Ramos (cell line): ENCODE data around the gene LINC01488.

Experiments used
- in situ Hi-C: fragments of 300-500 bp; cut with MboI; formaldehyde crosslinking; loops from one replicate; pipeline ENCODE4 v1.14.3; 2022; ENCODE audit warnings: low sequenced_read_pairs; ENCODE audit not compliant: unreplicated experiment

The LINC01488 gene

DNA sequence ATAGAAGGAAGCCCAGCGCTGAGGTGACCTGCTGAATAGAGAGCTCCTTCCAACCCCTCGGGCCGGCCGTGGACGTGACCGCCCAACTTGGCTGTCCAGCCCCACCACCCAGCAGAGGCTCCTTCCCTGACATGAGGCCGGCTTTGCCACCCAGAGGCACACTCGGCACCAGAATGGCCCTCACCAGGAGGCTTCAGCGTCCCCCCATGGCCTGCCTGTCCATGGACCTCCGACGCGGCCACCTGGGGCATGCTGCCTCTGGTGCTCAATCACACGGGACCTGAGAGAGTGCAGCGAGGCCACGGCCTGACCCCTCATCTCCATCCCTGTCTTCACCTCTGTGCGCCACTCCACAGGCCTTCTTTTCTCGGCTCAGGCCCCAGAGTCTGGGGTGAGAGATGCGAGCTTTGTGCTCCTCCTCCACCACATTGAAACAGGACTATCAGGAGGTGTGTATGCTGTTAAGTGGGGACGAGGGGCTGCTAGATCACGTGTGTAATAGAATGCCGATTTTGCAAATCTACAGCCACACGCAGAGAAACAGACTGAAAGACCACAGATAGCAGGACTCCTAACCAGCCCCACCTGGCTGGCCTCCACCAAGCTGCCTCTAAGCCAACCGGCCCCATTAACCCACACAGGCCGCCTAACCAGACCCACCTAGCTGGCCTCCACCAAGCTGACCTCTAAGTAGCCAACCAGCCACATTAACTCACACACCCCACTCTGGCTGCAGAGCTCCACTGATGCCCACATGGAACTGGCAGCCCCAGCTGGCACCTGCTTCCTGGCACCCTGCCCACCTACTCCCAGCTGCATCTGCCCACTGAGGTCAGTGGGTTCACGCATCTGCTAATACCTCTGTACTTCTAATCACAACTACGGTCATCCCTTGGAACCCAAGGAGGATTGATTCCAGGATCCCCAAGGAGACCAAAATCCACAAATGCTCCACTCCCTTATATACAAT, 20.7 kb downstream of the LINC01488 start:
- in situ Hi-C loops: no loop called here

DNA sequence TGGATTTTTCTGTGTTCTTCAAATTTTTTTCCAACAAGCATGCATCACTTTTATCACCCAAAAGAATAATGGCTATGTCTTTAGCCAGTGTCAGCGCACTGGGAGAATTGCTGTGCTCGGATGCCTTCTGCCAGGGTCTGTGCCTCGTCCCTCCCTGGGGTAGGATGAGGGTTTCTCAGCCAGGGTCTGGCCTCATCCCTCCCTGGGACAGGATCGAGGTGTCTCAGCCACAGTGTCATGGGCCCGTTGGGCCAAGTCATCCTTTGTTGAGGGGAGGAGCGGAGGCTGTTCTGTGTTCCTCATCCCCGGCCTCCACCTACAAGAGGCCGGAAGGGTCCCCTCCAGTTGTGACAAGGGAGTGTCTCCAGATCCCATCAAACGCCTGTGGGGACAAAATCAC, 22.7 kb downstream of the LINC01488 start:
- in situ Hi-C loops: no loop called here

DNA sequence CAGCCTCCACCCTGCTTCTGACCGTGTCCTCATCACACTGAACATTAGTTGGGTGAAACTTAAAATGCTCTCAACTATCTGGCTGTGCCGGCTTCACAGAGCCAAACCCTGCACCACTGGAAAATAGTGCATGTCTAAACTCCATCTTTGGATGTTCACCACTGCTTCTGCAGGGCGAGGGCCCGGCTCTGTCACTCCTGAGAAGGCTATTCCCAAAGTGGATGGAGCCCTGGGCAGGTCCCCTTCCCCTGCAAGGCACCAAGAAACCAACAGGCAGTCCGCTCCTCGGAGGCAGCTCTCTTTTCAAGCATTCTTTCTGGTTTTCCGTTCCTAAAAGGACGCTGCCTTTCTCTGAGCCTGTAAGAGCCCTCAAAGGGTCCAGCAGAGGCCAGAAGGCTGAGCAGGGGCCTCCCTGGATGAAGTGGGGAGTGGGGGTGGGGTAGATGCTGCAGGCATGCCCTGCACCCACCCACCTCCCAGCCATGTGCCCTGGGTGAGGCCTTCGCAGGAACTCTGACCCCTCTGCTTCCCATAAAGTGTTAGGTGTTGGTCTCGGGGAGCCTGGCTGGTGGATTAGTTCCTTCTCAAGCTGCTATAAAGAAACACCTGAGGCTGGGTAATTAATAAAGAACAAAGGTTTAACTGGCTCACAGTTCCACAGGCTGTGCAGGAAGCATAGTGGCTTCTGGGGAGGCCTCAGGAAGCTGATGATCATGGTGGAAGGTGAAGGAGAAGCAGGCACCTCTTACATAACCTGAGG, 23.3 kb downstream of the LINC01488 start:
- in situ Hi-C loops: no loop called here

DNA sequence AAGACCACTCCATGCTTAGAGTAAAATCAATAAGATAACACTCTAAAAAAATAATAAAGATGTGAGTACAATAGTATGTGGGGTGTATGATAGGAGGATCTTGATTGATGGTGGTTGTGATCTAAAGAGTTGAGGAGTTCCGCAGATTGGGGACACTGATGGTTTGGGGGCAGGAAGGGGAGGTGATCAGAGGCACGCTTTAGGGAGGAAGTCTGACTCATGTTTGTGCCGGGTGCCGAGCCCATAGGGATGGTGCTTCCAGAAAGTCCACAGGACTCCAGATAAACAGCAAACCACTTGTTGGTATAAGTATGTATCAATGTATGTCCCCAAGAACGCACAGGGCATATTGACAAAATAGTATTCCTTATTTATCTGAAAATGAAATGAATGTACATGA, 27.5 kb downstream of the LINC01488 start:
- in situ Hi-C loops: no loop called here

GRCh38 chr11:69509381-69509780, 27.9 kb downstream of the LINC01488 start:
- in situ Hi-C loops: no loop called here

GRCh38 chr11:69509846-69510390, 28.5 kb downstream of the LINC01488 start:
- in situ Hi-C loops: no loop called here

GRCh38 chr11:69510471-69511357, 29.3 kb downstream of the LINC01488 start:
- in situ Hi-C loops: no loop called here

GRCh38 chr11:69511358-69512055, 30.0 kb downstream of the LINC01488 start:
- in situ Hi-C loops: no loop called here

- in situ Hi-C loops: no loop called here
Observed at GRCh38 chr11:69512136-69512535, 30.7 kb downstream of the LINC01488 start.

GRCh38 chr11:69512790-69513189, 31.3 kb downstream of the LINC01488 start:
- in situ Hi-C loops: no loop called here

GRCh38 chr11:69513196-69513595, 31.7 kb downstream of the LINC01488 start:
- in situ Hi-C loops: no loop called here

GRCh38 chr11:69513663-69514224, 32.3 kb downstream of the LINC01488 start:
- in situ Hi-C loops: no loop called here

- in situ Hi-C loops: no loop called here
Observed at GRCh38 chr11:69514771-69515170, 33.3 kb downstream of the LINC01488 start.

DNA sequence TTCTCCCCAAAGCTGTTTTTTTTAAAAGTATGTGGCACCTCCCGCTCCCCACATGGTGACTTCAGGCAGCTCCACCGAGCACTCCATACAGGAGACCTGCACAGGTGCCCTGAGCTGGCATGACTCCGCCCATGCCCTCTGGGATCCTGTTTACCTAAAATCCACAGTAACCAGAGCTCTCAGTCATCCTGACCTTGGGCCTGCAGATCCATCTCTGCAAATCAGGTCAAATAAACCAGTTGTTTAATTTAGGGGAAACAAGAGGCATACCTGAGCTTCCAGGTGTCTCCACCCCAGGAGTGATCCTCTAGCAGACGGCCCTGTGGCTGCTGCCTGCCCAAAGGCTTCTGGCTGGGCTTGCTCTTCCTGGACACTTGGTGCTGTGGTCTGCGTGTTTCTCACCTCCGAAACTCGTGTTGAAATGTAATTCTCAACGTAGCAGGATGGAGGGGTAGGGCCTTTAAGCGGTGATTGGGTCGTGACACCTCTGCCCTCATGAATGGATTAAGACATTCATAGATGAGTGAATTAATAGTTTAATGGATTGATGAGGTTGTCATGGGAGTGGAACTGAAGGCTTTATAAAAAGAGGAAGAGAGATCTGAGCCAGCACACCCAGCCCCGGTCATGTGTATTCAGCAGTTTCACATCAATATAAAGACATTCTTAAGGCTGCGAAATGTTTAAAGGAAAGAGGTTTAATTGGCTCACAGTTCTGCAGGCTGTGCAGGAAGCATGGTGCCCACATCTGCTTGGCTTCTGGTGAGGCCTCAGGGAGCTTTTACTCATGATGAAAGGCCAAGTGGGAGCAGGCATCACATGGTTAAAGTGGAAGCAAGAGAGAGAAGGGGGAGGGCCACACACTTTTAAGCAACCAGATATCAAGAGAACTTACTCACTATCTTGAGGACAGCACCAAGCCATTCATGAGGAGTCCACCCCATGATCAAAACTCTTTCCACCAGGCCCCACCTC, 34.1 kb downstream of the LINC01488 start:
- in situ Hi-C loops: no loop called here

- in situ Hi-C loops: no loop called here
Observed at GRCh38 chr11:69516526-69516925, 35.1 kb downstream of the LINC01488 start.

GRCh38 chr11:69518081-69518950, 36.9 kb downstream of the LINC01488 start:
- in situ Hi-C loops: no loop called here
